ENCODE results near the gene FGD5.
"Not testable (repeated sequence)": the region's sequence is repeated elsewhere in the genome, so short reads cannot be mapped to it uniquely, and the experiment has no call there.

FGD5 gene

GRCh38 chr3:14804835-14805780, 13.7 kb upstream of the FGD5 start:
- Histone ChIP-seq H3K9me3 (no peaks in the 10 kb centered on the region), H3K4me3 (no peak overlapping the region), H3K4me1 (no peaks in the 10 kb centered on the region), H3K36me3 (replicated peaks) (no peaks in the 10 kb centered on the region), H3K27me3 (ENCODE audit: low read depth) (peaks cover 29% of the 10 kb centered on the region)
- in situ Hi-C loops (cut with MboI; ENCODE audit: low sequenced_read_pairs) = no loop called here
- DNase-seq (ENCODE audit: low spot score in 2 of 2) = no peak

DNA sequence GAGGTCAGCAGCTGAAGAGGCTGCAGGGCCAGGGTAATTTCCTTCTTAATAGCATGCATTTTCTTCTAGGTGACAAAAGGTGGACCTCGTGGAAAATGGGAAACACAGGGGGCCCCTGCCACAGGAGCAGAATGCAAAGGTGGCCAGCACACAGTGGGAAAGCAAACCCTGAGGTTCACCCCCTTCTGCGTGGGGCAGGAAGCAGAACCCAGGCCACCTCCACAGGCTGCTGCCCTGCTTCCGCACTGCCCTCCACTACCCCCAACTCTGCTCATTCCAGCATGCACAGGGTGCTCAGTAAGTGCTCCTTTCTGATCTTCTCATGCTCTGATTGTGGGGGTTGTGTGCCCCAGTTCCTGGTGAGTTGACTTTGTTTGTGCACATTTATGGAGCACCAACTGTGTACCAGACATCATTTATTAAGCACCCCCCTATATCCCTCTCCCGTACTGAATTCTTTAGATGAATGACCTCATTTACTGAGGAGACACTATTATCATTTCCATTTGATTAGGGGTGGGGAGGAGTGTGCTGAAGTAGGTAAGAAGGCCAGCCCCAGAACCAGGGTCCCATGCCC, 12.7 kb upstream of the FGD5 start:
- Histone ChIP-seq H3K27me3 (ENCODE audit: low read depth) (peaks cover 35% of the 10 kb centered on the region), H3K4me3 (no peak overlapping the region), H3K36me3 (replicated peaks) (no peaks in the 10 kb centered on the region), H3K9me3 (no peaks in the 10 kb centered on the region), H3K4me1 (no peaks in the 10 kb centered on the region)
- no peak for DNase-seq (ENCODE audit: low spot score in 2 of 2)
- in situ Hi-C loops (cut with MboI; ENCODE audit: low sequenced_read_pairs) = no loop called here

DNA sequence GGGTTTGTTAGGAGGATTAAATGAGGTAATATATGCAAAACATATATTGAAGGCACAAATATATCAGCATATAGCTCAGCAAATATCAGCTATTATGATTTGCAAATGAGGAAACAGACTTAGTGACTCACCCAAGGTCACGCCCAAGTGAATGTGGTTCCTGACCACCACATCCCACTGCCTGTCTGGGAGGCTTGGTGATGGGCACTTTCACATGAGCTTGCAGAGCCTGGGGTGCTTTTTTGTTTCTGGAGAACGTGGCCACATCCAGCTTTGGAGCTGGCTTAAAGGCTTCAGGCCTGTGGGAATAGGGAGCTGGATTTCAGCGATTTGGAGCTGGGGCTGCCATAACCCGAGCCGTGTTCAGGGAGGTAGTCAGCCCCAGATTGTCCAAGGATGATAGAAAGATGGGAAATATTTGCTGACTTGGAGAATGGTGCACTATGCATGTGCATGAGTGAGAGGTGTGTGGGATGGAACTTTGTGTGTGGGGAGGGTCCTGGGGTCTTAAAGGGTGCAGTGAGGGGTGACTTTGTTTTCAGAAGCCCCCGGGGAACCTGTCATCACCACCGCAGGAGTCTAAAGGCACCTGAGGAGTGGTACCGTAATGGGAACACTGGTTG, 12.0 kb upstream of the FGD5 start:
- no peaks in the 10 kb centered on the region for H3K9me3 ChIP-seq
- no peak overlapping the region for H3K4me3 ChIP-seq
- peaks cover 40% of the 10 kb centered on the region for H3K27me3 ChIP-seq (ENCODE audit: low read depth)
- no peaks in the 10 kb centered on the region for H3K36me3 ChIP-seq (replicated peaks)
- DNase-seq (ENCODE audit: low spot score in 2 of 2) = no peak
- in situ Hi-C loops (cut with MboI; ENCODE audit: low sequenced_read_pairs) = no loop called here
- no peaks in the 10 kb centered on the region for H3K4me1 ChIP-seq

DNA sequence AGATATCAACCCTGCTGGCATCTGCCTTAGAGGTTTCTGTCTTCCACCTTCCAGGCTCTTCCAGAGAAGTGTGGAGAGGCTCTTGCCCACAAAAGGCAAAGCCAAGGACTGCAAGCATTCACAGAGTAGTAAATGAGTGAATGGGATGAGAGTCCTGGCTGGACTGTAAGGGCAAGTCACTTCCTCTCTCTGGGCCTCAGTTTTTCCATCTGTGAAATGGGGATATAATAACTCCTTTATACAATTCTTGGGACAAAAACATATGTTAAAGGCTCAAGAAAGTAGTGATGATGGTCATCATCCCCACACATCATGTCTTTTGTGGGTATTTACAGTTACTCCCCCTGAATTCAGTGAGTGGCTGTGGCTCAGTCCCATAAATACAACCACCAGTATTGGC, 10.7 kb upstream of the FGD5 start:
- no peaks in the 10 kb centered on the region for H3K4me1 ChIP-seq

GRCh38 chr3:14808502-14809266, 10.1 kb upstream of the FGD5 start:
- Histone ChIP-seq H3K4me3 (no peak overlapping the region), H3K36me3 (replicated peaks) (no peaks in the 10 kb centered on the region), H3K27me3 (ENCODE audit: low read depth) (peaks cover 46% of the 10 kb centered on the region), H3K9me3 (no peaks in the 10 kb centered on the region), H3K4me1 (no peaks in the 10 kb centered on the region)
- in situ Hi-C loops (cut with MboI; ENCODE audit: low sequenced_read_pairs) = no loop called here
- no peak for DNase-seq (ENCODE audit: low spot score in 2 of 2)

More for the DNA sequence above, 10.7 kb upstream of the FGD5 start:
- Histone ChIP-seq H3K9me3 (no peaks in the 10 kb centered on the region), H3K27me3 (ENCODE audit: low read depth) (peaks cover 42% of the 10 kb centered on the region), H3K36me3 (replicated peaks) (no peaks in the 10 kb centered on the region), H3K4me3 (no peak overlapping the region)
- DNase-seq (ENCODE audit: low spot score in 2 of 2) = no peak
- in situ Hi-C loops (cut with MboI; ENCODE audit: low sequenced_read_pairs) = no loop called here

DNA sequence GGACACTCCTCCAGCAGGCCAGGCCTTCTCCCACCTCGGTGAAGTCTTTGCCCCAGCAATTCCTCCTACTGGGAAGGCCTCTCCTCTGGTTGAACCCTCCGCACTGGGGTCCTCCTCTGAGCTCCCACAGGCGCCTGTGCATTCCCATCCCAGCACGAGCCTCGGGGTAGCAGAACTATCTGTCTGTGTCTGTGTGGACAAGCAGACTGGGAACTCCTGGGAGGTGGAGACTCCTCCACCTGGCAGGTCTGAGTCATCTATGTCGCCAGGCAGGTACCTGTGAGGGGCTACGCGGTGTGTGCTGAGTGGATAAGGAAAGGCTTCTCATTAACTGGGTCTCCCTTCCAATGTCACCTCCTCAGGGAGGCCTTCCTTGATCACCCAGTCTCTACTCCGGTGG, 9.2 kb upstream of the FGD5 start:
- H3K4me1 ChIP-seq; DNase-seq (ENCODE audit: low spot score in 2 of 2); H3K4me3 ChIP-seq; H3K36me3 ChIP-seq (replicated peaks); H3K9me3 ChIP-seq; in situ Hi-C loops (cut with MboI; ENCODE audit: low sequenced_read_pairs): not testable (repeated sequence)
- H3K27me3 ChIP-seq (ENCODE audit: low read depth) = peaks cover 56% of the 10 kb centered on the region

DNA sequence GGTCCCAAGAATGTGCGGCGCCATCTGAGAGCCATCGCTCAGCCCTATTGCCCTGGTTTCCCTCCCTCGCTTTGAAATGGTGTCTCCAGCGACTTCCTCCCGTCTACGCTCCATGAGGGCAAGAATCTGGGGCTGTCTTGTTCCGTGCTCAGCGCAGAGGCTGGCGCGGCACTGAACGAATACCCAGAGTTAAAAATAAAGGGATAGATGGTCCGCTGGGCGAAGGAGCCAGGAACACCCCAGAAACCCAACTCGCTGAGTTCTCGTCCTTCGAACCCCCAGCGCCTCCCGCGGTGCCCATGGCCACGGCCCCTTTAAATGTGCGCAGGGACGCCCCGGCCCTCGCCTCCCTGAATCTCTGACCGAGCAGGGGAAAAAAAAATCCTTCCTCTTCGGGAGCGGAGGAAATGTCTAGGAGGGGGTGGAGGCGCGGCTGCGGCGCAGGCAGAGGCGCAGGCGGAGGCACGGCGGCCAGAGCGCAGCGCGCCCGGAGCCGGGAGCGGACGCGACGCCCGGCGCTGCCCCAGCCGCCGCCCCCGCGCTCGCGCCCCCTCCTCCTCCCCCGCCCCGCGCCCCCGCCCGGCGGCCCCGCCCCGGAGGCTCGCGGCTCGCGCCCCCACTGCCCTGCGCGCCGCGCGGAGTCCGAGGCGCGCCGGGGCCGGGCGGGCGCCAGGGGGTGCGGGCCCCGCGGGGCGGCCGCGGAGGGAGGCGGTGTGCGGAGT, 8.5 kb upstream of the FGD5 start:
- H3K9me3 ChIP-seq = no peaks in the 10 kb centered on the region
- in situ Hi-C loops (cut with MboI; ENCODE audit: low sequenced_read_pairs) = no loop called here
- DNase-seq (ENCODE audit: low spot score in 2 of 2) = no peak
- no peaks in the 10 kb centered on the region for H3K36me3 ChIP-seq (replicated peaks)
- H3K4me1 ChIP-seq = no peaks in the 10 kb centered on the region
- H3K4me3 ChIP-seq = no peak overlapping the region
- peaks cover 61% of the 10 kb centered on the region for H3K27me3 ChIP-seq (ENCODE audit: low read depth)

DNA sequence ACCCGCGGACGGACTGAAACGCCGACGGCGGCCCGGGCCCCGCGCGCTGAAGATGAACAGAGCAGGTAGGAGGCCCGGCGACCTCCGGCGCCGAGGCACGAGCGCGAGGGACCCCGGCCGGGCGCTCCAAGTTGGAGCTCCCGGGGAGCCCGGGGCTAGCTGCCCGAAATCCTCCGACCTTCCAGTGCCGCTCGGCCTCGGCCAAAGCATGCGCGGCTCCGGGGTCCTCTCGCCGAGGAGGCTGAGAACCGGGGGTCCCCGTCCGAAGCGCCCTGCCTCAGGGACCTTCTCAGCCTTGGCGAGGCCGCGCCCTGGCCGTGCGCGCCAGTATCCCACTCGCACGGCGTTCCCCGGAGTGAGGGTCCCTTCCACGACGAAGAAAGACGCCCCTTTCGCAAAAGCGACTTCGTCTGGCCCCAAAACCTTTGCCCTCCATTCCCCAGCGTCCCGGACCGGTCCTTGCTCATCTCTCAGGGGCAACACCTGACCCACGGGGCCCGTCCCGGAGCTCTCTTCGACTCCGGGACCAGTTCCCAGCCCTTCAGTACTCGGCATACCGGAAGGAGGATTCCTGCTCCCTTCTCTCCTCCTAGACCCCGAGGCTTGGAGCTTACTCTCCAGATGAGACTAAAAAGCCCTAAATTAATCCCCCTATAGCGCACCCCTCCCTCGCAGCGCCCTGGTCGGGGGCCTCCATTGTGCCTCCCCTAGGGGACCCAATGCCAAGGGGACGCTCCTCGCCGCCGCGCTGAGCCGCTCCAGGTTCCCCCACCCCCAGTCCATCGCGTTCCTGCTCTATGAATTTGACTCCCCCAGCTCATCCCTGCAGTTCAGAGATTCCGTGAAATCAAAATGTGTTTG, 7.7 kb upstream of the FGD5 start:
- no peak for DNase-seq (ENCODE audit: low spot score in 2 of 2)
- Histone ChIP-seq H3K4me3 (no peak overlapping the region), H3K4me1 (no peaks in the 10 kb centered on the region), H3K27me3 (ENCODE audit: low read depth) (peaks cover 61% of the 10 kb centered on the region), H3K9me3 (no peaks in the 10 kb centered on the region), H3K36me3 (replicated peaks) (no peaks in the 10 kb centered on the region)
- in situ Hi-C loops (cut with MboI; ENCODE audit: low sequenced_read_pairs) = no loop called here

- H3K27me3 ChIP-seq (ENCODE audit: low read depth) = peaks cover 57% of the 10 kb centered on the region
These were observed 7.1 kb upstream of the FGD5 start for GRCh38 chr3:14811684-14812083.

DNA sequence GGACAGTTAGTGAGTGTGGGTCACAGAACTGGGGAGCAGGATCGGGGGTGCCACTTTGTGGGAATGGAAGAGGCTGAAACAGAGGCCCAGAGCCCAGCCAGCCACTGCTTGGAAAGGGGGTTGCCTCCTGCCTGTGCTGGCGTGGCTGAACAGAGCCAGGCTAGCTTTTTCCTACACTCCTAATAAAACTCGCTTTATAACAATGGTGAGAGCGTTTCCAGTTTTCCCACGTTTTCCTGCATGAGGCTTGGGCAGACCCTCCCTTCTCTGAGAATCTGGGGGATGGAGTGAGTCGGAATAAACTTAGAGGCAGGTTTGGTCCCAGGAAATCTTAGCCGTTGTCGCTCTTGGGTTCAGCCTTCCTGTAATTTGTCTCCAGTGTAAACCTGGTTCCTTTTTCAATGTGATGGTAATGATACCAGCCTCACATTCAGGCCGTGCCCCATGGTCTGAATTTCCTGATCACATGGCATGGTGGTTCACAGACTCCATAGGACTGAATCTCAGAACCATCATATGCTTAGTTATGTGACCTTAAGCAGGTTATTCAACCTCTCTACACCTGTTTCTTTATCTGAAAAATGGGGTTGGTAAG, 6.5 kb upstream of the FGD5 start:
- Histone ChIP-seq H3K4me1 (no peaks in the 10 kb centered on the region), H3K27me3 (ENCODE audit: low read depth) (peaks cover 55% of the 10 kb centered on the region), H3K36me3 (replicated peaks) (no peaks in the 10 kb centered on the region), H3K4me3 (no peak overlapping the region), H3K9me3 (no peaks in the 10 kb centered on the region)
- in situ Hi-C loops (cut with MboI; ENCODE audit: low sequenced_read_pairs) = no loop called here
- no peak for DNase-seq (ENCODE audit: low spot score in 2 of 2)

More at GRCh38 chr3:14811684-14812083, 7.1 kb upstream of the FGD5 start:
- H3K4me1 ChIP-seq = no peaks in the 10 kb centered on the region
- DNase-seq (ENCODE audit: low spot score in 2 of 2) = no peak
- no peaks in the 10 kb centered on the region for H3K36me3 ChIP-seq (replicated peaks)
- in situ Hi-C loops (cut with MboI; ENCODE audit: low sequenced_read_pairs) = no loop called here
- H3K4me3 ChIP-seq = no peak overlapping the region
- no peaks in the 10 kb centered on the region for H3K9me3 ChIP-seq

- H3K27me3 ChIP-seq (ENCODE audit: low read depth) = peaks cover 53% of the 10 kb centered on the region
- no peaks in the 10 kb centered on the region for H3K4me1 ChIP-seq
- no peak overlapping the region for H3K4me3 ChIP-seq
- in situ Hi-C loops (cut with MboI; ENCODE audit: low sequenced_read_pairs) = no loop called here
- no peaks in the 10 kb centered on the region for H3K9me3 ChIP-seq
- H3K36me3 ChIP-seq (replicated peaks) = no peaks in the 10 kb centered on the region
- no peak for DNase-seq (ENCODE audit: low spot score in 2 of 2)
These were observed 4.3 kb upstream of the FGD5 start for GRCh38 chr3:14814411-14814871.

GRCh38 chr3:14816359-14816758, 2.4 kb upstream of the FGD5 start:
- Histone ChIP-seq H3K4me1 (no peaks in the 10 kb centered on the region), H3K9me3 (no peaks in the 10 kb centered on the region), H3K36me3 (replicated peaks) (no peaks in the 10 kb centered on the region), H3K27me3 (ENCODE audit: low read depth) (peaks cover 40% of the 10 kb centered on the region), H3K4me3 (no peak overlapping the region)
- in situ Hi-C loops (cut with MboI; ENCODE audit: low sequenced_read_pairs) = no loop called here
- DNase-seq (ENCODE audit: low spot score in 2 of 2) = no peak

All from HAP-1 (cell line).